HepG2 (cell line): Measurements from ENCODE around the gene ZNF117. TPM values are rescaled to one million over a fixed set of nuclear protein-coding genes. Genes with fewer than 3 reads are reported as not detected.
A peak's percentile ranks its signal among the peaks of the same experiment; 100 is the strongest.

Experiments
- HOXA3 ChIP-seq: sonication (generic); formaldehyde crosslinking; IDR thresholded peaks from 2 replicates; pipeline ENCODE4 v1.5.0; 2020; ENCODE audit warnings: missing genetic modification reagents
- KIAA2018 ChIP-seq: sonication (generic); formaldehyde crosslinking; IDR thresholded peaks from 2 replicates; pipeline ENCODE4 v1.5.0; 2020; ENCODE audit warnings: mild to moderate bottlenecking, missing genetic modification reagents, borderline replicate concordance
- REST ChIP-seq, 2 experiments: IDR thresholded peaks; 2 replicates each; pipeline ENCODE4 v1.6.1; 2011 to 2012; ENCODE audit warnings: low read length in 2 of 2, borderline replicate concordance in 1 of 2, low read depth in 1 of 2, mild to moderate bottlenecking in 1 of 2, moderate library complexity in 1 of 2
- STAT6 ChIP-seq: sonication (generic); formaldehyde crosslinking; IDR thresholded peaks from 2 replicates; pipeline ENCODE4 v1.4.0; 2020; ENCODE audit warnings: missing genetic modification reagents, mild to moderate bottlenecking, borderline replicate concordance
- TBX2 ChIP-seq: sonication (generic); formaldehyde crosslinking; IDR thresholded peaks from 2 replicates; pipeline ENCODE4 v1.5.0; 2020; ENCODE audit warnings: missing genetic modification reagents, mild to moderate bottlenecking, borderline replicate concordance
- THAP11 ChIP-seq: IDR thresholded peaks from 2 replicates; pipeline ENCODE4 v1.6.1; 2016; ENCODE audit warnings: missing biosample characterization, missing genetic modification reagents
- ZKSCAN5 ChIP-seq: sonication (generic); formaldehyde crosslinking; IDR thresholded peaks from 2 replicates; pipeline ENCODE4 v1.5.1; 2020; ENCODE audit warnings: mild to moderate bottlenecking, missing genetic modification reagents
- polyA plus RNA-seq, 8 experiments: library from polyadenylated mRNA; depleted of rRNA in 3 of 8; stranded (reverse) in 7 of 8; unstranded in 1 of 8; fragments of >200 nt; fragmentation: Illumina TruSeq in 4 of 8; extraction: Trizol in 4 of 8; gene quantifications; 2 replicates each; pipeline versions ENCODE4 v1.2.1 to v1.2.3, GENCODE V29; 2011 to 2016; ENCODE audit warnings: low read depth in 4 of 8, missing spikeins in 1 of 8, mixed read lengths in 1 of 8; ENCODE audit not compliant: insufficient read depth in 1 of 8
- total RNA-seq, 5 experiments: library from RNA; depleted of rRNA; stranded (reverse); fragments of >200 nt; fragmentation: Illumina TruSeq; extraction: Trizol; gene quantifications; 2 replicates each; pipeline ENCODE4 v1.2.3, GENCODE V29; 2016; ENCODE audit warnings: low read depth in 1 of 5

Gene ZNF117
- total and polyA plus RNA-seq, 2 of the 13 experiments (the other 11 are each of a cell fraction or from before 2014, with no cell fraction given), result 6.6 to 20.0 TPM

GRCh38 chr7:64999165-65000004, 8.5 kb upstream of the ZNF117 start (continued):
- no peak for TF ChIP-seq KIAA2018 (CRISPR knock-in tag)
- TF ChIP-seq STAT6 (CRISPR knock-in tag), result no peak
- no peak for TF ChIP-seq HOXA3 (CRISPR knock-in tag)
- TF ChIP-seq REST (IDR thresholded peaks at IDR 0.05; ENCODE audit: borderline replicate concordance in 1 of 2, low read depth in 1 of 2, low read length in 2 of 2), result no peak
- no peak for TF ChIP-seq ZKSCAN5 (CRISPR knock-in tag)
- peak; percentile 80 for TF ChIP-seq THAP11 (CRISPR knock-in tag)
- peak; percentile 73 for TF ChIP-seq TBX2 (CRISPR knock-in tag)
